Erythroblast (primary cell): ENCODE data around the gene CALML5.

Experiments used
- GATA1 ChIP-seq: IDR thresholded peaks from 2 replicates; pipeline ENCODE4 v1.6.1; 2011; ENCODE audit warnings: low read depth, mild to moderate bottlenecking, control low read depth, low read length, moderate library complexity
- POLR2A ChIP-seq: IDR thresholded peaks from 2 replicates; pipeline ENCODE4 v1.6.1; 2011; ENCODE audit warnings: mild to moderate bottlenecking, low read length

DNA sequence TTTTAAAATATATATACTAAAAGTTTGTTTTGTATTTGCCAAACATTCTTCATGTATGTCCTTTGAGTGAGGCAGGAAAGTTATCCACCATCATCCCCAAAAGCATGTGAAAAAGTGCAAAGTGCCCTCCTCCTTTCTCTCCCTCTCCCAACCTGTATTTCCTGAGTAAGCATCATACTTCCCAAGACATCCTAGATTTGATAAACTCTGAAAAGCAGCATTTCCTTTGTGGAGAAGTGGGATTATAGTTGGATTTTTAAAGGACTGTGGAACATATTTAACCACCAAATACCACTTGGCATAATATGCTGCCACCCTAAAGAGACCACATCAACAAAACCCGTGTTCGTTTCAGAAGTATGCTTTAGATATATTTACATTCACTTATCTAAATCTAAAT lies 50.1 kb downstream of the CALML5 start:
- TF ChIP-seq POLR2A (no peak), GATA1 (no peak)
